Stimulated activated CD8-positive, alpha-beta memory T cell treated with anti-CD3 and anti-CD28 coated beads, Interleukin-7, amount 100 ng/mL, for 4 hours (primary cell): ENCODE data around the gene R3HDM4.

ENCODE experiments used
- DNase-seq, 2 donors: peaks; one replicate each; pipeline ENCODE4 v3.0.0-alpha.2; 2020; ENCODE audit warnings: low read depth in 2 of 2

Gene R3HDM4

GRCh38 chr19:947707-948539, 34.9 kb upstream of the R3HDM4 start:
- DNase-seq: no peak

GRCh38 chr19:947090-947706, 34.2 kb upstream of the R3HDM4 start:
- no peak for DNase-seq

GRCh38 chr19:945401-946252, 32.6 kb upstream of the R3HDM4 start:
- no peak for DNase-seq

- no peak for DNase-seq
Measured at GRCh38 chr19:944663-945241, 31.7 kb upstream of the R3HDM4 start.

GRCh38 chr19:944171-944567, 31.1 kb upstream of the R3HDM4 start:
- DNase-seq: no peak

- no peak for DNase-seq
Measured at GRCh38 chr19:943551-944170, 30.6 kb upstream of the R3HDM4 start.

- no peak for DNase-seq
Measured at GRCh38 chr19:942133-942645, 29.2 kb upstream of the R3HDM4 start.

GRCh38 chr19:941292-942132, 28.5 kb upstream of the R3HDM4 start:
- no peak for DNase-seq

GRCh38 chr19:940591-941291, 27.7 kb upstream of the R3HDM4 start:
- DNase-seq: peak; percentile 34 to 65

- DNase-seq: no peak
Measured at GRCh38 chr19:939922-940321, 26.9 kb upstream of the R3HDM4 start.

GRCh38 chr19:939439-939838, 26.4 kb upstream of the R3HDM4 start:
- no peak for DNase-seq

- DNase-seq: no peak
Measured at GRCh38 chr19:938233-938923, 25.4 kb upstream of the R3HDM4 start.

- DNase-seq: peak; percentile 56 to 60
Measured at GRCh38 chr19:937259-937694, 24.3 kb upstream of the R3HDM4 start.

- DNase-seq: no peak
Measured at GRCh38 chr19:936175-936546, 23.1 kb upstream of the R3HDM4 start.

- DNase-seq: no peak
Measured at GRCh38 chr19:934865-935479, 22.0 kb upstream of the R3HDM4 start.

- DNase-seq: no peak
Measured at GRCh38 chr19:934197-934840, 21.3 kb upstream of the R3HDM4 start.

- DNase-seq: no peak
Measured at GRCh38 chr19:933553-933882, 20.5 kb upstream of the R3HDM4 start.
